SJCRH30 (cell line): ENCODE measurements around the gene BAZ2B. TPM values are rescaled to one million over a fixed set of nuclear protein-coding genes. Genes with fewer than 3 reads are reported as not detected.

Experiments
- DNase-seq, 2 experiments: peaks; one replicate each; pipeline ENCODE4 v3.0.0-alpha.2; 2015 to 2020
- H3K27ac ChIP-seq: fragments of 250-450 bp; sonication (Bioruptor Pico); 2 replicates; pipeline ENCODE4 v1.5.1; 2020; ENCODE audit warnings: mild to moderate bottlenecking, moderate library complexity
- H3K27me3 ChIP-seq: fragments of 250-450 bp; sonication (Bioruptor Pico); 2 replicates; pipeline ENCODE4 v1.5.1; 2020; ENCODE audit warnings: mild to moderate bottlenecking, moderate library complexity
- H3K36me3 ChIP-seq: fragments of 250-450 bp; sonication (Bioruptor Pico); 2 replicates; pipeline ENCODE4 v1.5.1; 2020; ENCODE audit warnings: mild to moderate bottlenecking, moderate library complexity
- H3K4me1 ChIP-seq: fragments of 250-450 bp; sonication (Bioruptor Pico); 2 replicates; pipeline ENCODE4 v1.5.1; 2020; ENCODE audit warnings: mild to moderate bottlenecking, moderate library complexity
- H3K4me3 ChIP-seq: fragments of 250-450 bp; sonication (Bioruptor Pico); 2 replicates; pipeline ENCODE4 v1.5.1; 2020; ENCODE audit warnings: mild to moderate bottlenecking, moderate library complexity
- H3K9me3 ChIP-seq: fragments of 250-450 bp; sonication (Bioruptor Pico); replicated peaks from 2 replicates; pipeline ENCODE4 v1.5.1; 2020; ENCODE audit warnings: mild to moderate bottlenecking, moderate library complexity
- total RNA-seq: library from RNA; depleted of rRNA; stranded (reverse); fragments of >200 nt; shearing (Covaris generic); gene quantifications from 2 replicates; pipeline ENCODE4 v1.2.3, GENCODE V29; 2014

Gene BAZ2B
- total RNA-seq, 1 experiment from 2014 or later = 38.5 TPM

GRCh38 chr2:159573846-159574606 lies 42.3 kb downstream of the BAZ2B start:
- no peak for DNase-seq
- Histone ChIP-seq H3K9me3 (peaks cover 5% of the 10 kb centered on the region; the same call in 1 of the 2 replicates), H3K4me3 (no peak overlapping the region), H3K27me3 (no peaks in the 10 kb centered on the region), H3K27ac (no peak overlapping the region), H3K36me3 (0 out of 2 replicates have a peak, but pooled peaks cover 5% of the 10 kb centered on the region), H3K4me1 (no peaks in the 10 kb centered on the region)

- Histone ChIP-seq H3K36me3 (0 out of 2 replicates have a peak, but pooled peaks cover 5% of the 10 kb centered on the region), H3K27me3 (no peaks in the 10 kb centered on the region), H3K27ac (no peak overlapping the region), H3K9me3 (peaks cover 5% of the 10 kb centered on the region; the same call in 1 of the 2 replicates), H3K4me1 (no peaks in the 10 kb centered on the region), H3K4me3 (no peak overlapping the region)
- DNase-seq = no peak
Measured at GRCh38 chr2:159573294-159573693, 43.1 kb downstream of the BAZ2B start.

DNA sequence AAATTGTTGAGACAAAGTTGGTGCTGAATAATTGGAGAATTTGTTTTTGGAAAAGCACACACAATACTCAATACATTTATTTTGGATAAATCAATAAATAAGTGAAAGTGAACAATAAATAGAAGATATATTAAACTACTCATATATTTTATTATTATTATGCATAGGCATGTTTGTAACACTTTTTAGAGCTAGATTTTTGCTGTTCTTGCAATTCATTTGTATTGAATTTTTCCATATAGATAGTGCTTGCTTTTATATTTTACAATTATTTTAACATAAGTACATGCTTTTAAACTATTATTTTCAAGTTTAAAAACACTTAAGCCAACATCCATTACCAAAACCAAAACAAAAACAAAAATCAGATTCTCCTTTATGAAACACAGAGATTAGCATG lies 43.9 kb downstream of the BAZ2B start:
- Histone ChIP-seq H3K4me3 (no peak overlapping the region), H3K36me3 (0 out of 2 replicates have a peak, but pooled peaks cover 5% of the 10 kb centered on the region), H3K9me3 (peaks cover 5% of the 10 kb centered on the region; the same call in 1 of the 2 replicates), H3K4me1 (no peaks in the 10 kb centered on the region), H3K27me3 (no peaks in the 10 kb centered on the region), H3K27ac (no peak overlapping the region)
- no peak for DNase-seq

GRCh38 chr2:159571540-159572260 lies 44.6 kb downstream of the BAZ2B start:
- H3K9me3 ChIP-seq = peaks cover 5% of the 10 kb centered on the region; the same call in 1 of the 2 replicates
- no peaks in the 10 kb centered on the region for H3K27me3 ChIP-seq
- 0 out of 2 replicates have a peak, but pooled peaks cover 7% of the 10 kb centered on the region for H3K36me3 ChIP-seq
- DNase-seq = no peak
- no peak overlapping the region for H3K27ac ChIP-seq
- no peaks in the 10 kb centered on the region for H3K4me1 ChIP-seq
- no peak overlapping the region for H3K4me3 ChIP-seq

DNA sequence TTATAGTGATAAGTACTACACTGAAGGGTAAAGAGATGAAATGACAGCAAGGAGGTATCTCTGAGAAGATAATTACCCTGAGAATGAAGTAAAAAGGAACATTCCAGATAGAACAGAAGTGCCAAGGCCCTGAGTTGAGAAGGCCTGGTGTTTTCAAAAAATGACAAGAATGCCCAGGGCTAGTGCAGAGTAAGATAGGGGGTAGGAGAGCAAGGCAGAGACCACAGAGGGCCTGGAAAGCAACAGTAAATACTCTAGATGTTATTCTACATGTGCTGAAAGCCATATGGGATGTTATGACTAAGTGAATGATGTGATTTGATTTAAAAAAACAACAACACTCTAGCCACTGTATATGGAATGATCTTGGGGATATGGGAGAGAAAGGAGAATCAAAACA lies 52.3 kb downstream of the BAZ2B start:
- Histone ChIP-seq H3K27ac (no peak overlapping the region), H3K9me3 (no peaks in the 10 kb centered on the region), H3K4me1 (no peaks in the 10 kb centered on the region), H3K4me3 (no peak overlapping the region), H3K27me3 (no peaks in the 10 kb centered on the region), H3K36me3 (0 out of 2 replicates have a peak, but pooled peaks cover 7% of the 10 kb centered on the region)
- DNase-seq = no peak

DNA sequence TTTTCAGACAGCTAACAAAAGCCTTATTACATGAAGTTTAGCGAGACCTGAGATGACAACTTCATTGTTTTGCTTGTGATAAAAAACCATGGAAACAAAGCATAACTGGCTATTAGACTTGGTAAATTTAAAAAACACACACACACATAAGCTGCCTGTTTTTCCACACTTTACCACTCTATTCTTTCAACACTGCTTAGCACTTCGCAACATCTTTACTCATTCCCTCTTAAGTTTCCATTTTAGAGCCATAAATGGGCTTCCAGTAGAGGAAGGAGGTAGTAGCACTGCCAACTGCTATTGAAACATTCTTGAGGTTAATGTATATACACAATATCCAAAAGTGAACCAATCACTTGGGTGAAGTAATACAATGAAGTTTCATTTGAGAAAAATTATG lies 54.1 kb downstream of the BAZ2B start:
- Histone ChIP-seq H3K27me3 (no peaks in the 10 kb centered on the region), H3K4me3 (no peak overlapping the region), H3K36me3 (0 out of 2 replicates have a peak, but pooled peaks cover 4% of the 10 kb centered on the region), H3K4me1 (no peaks in the 10 kb centered on the region), H3K9me3 (no peaks in the 10 kb centered on the region), H3K27ac (no peak overlapping the region)
- no peak for DNase-seq

DNA sequence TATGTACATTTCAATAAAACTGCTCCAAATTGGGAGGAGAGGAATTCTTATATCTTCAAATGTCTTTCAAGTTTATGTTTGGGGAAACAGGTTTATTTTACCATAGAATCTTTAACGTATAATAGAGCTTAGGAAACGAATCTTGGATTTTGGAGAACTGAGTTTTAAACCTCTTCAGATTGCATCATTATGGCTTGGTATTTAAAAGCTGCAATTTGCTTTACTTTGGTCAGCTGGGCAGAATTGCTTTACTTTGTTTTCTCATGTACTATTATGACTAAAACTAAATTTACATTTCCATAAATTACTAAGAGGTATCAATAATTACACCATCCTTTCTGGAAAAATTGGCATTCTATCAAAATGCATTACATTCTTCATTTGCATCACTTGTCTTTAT lies 54.6 kb downstream of the BAZ2B start:
- DNase-seq = no peak
- H3K27me3 ChIP-seq = no peaks in the 10 kb centered on the region
- H3K4me1 ChIP-seq = no peaks in the 10 kb centered on the region
- no peak overlapping the region for H3K4me3 ChIP-seq
- no peaks in the 10 kb centered on the region for H3K9me3 ChIP-seq
- 0 out of 2 replicates have a peak, but pooled peaks cover 4% of the 10 kb centered on the region for H3K36me3 ChIP-seq
- no peak overlapping the region for H3K27ac ChIP-seq

DNA sequence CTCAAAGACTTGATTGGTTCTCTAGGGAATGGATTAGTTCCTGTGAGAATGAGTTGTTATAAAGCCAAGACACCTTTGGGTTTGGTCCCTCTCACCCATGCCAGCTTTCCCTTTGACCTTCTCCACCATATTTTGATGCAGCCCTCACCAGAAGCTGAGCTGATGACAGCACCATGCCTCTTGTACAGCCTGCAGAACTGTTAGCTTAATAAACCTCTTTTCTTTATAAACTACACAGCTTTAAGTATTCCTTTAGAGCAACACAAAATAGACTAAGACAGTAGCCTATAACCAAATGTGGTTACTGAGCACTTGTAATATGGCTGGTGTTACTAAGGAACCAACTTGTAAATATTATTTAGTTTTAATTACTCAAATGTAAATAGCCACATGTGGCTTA lies 55.1 kb downstream of the BAZ2B start:
- Histone ChIP-seq H3K27me3 (no peaks in the 10 kb centered on the region), H3K36me3 (0 out of 2 replicates have a peak, but pooled peaks cover 4% of the 10 kb centered on the region), H3K4me1 (no peaks in the 10 kb centered on the region), H3K27ac (no peak overlapping the region), H3K9me3 (no peaks in the 10 kb centered on the region), H3K4me3 (no peak overlapping the region)
- DNase-seq = no peak

DNA sequence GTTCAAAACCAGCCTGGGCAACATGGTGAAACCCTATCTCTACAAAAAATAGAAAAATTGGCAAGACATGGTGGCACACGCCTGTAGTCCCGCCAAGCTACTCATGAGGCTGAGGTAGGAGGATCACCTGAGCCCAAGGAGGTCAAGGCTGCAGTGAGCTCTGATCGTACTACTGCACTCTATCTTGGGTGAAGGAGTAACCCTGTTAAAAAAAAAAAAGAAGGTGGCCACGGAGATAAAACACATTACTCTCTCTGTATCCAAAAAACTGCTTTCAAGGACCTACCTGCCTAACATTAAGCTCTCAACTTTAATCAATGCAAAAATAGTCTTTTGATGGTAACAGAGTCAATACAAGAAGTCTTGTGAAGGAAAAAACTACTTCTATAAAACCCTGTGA lies 57.3 kb downstream of the BAZ2B start:
- no peaks in the 10 kb centered on the region for H3K9me3 ChIP-seq
- no peaks in the 10 kb centered on the region for H3K4me1 ChIP-seq
- DNase-seq = no peak
- H3K36me3 ChIP-seq = 0 out of 2 replicates have a peak, but pooled peaks cover 4% of the 10 kb centered on the region
- H3K4me3 ChIP-seq = no peak overlapping the region
- no peaks in the 10 kb centered on the region for H3K27me3 ChIP-seq
- H3K27ac ChIP-seq = no peak overlapping the region

- no peaks in the 10 kb centered on the region for H3K4me1 ChIP-seq
- DNase-seq = no peak
- H3K9me3 ChIP-seq = no peaks in the 10 kb centered on the region
- no peak overlapping the region for H3K4me3 ChIP-seq
- no peaks in the 10 kb centered on the region for H3K27me3 ChIP-seq
- 0 out of 2 replicates have a peak, but pooled peaks cover 4% of the 10 kb centered on the region for H3K36me3 ChIP-seq
- no peak overlapping the region for H3K27ac ChIP-seq
Measured at GRCh38 chr2:159558479-159558878, 57.9 kb downstream of the BAZ2B start.

GRCh38 chr2:159557437-159558034 lies 58.8 kb downstream of the BAZ2B start:
- Histone ChIP-seq H3K27me3 (no peaks in the 10 kb centered on the region), H3K27ac (no peak overlapping the region), H3K4me1 (no peaks in the 10 kb centered on the region), H3K4me3 (no peak overlapping the region), H3K9me3 (no peaks in the 10 kb centered on the region), H3K36me3 (peaks cover 6% of the 10 kb centered on the region; the same call in 1 of the 2 replicates)
- DNase-seq = peak in 1 of 2 experiments; percentile 3

DNA sequence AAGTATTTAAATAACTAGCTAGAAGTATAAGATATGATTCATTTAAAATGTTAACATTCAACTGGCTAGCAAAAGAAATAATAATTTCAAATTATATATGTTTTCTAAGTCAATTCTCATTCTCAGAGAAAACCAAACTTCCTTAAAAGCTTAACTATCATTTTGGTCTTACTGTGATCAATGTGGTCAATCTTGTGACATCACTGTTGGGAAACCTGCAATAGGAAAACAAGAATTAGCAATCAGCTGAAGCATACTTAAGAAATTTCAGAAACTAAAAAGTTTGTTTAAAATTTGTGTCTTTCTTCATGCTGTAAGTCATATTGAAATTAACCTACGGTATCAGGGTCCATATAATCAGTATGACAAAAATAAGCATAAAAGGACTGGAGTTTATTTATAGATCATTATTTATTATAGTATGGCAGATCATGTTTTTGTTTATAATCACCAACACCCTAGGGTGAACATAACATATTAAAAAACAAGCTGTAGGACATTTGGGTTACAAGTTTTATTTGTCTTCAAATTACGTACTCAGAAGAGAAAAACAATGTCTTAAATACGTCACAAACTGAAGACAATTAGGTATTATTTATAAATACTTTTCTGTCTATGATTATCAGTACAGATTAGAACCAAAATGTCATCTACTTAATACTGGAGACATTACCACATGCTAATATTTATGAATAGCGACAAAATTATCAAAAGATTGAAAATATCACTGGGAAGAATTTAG lies 60.5 kb downstream of the BAZ2B start:
- Histone ChIP-seq H3K27ac (no peak overlapping the region), H3K9me3 (no peaks in the 10 kb centered on the region), H3K27me3 (no peaks in the 10 kb centered on the region), H3K4me3 (no peak overlapping the region), H3K4me1 (no peaks in the 10 kb centered on the region), H3K36me3 (peaks cover 2% of the 10 kb centered on the region; the same call in 1 of the 2 replicates)
- no peak for DNase-seq

- no peak overlapping the region for H3K27ac ChIP-seq
- H3K9me3 ChIP-seq = no peaks in the 10 kb centered on the region
- H3K27me3 ChIP-seq = no peaks in the 10 kb centered on the region
- DNase-seq = no peak
- H3K4me3 ChIP-seq = no peak overlapping the region
- peaks cover 2% of the 10 kb centered on the region; the same call in 1 of the 2 replicates for H3K36me3 ChIP-seq
- H3K4me1 ChIP-seq = no peaks in the 10 kb centered on the region
Measured at GRCh38 chr2:159553727-159554126, 62.6 kb downstream of the BAZ2B start.

GRCh38 chr2:159551806-159552205 lies 64.5 kb downstream of the BAZ2B start:
- no peak for DNase-seq
- no peaks in the 10 kb centered on the region for H3K4me1 ChIP-seq
- no peaks in the 10 kb centered on the region for H3K9me3 ChIP-seq
- H3K36me3 ChIP-seq = peaks cover 2% of the 10 kb centered on the region; the same call in 1 of the 2 replicates
- no peak overlapping the region for H3K27ac ChIP-seq
- no peak overlapping the region for H3K4me3 ChIP-seq
- H3K27me3 ChIP-seq = no peaks in the 10 kb centered on the region
